Endothelial cell of umbilical vein (primary cell): ENCODE data around the gene HMX2. TPM values are rescaled to one million over a fixed set of nuclear protein-coding genes. Genes with fewer than 3 reads are reported as not detected.

Experiments used
- BruUV-seq: library from RNA; stranded (reverse); fragments of 400-500 nt; replicated peaks from 2 replicates; lab custom pipeline; 2021; lab: Mats Ljungman, UMichigan
- CTCF ChIA-PET: fragments of 300-600, 350-600 bp; sonication (Branson Sonifier 250); formaldehyde crosslinking; loops from one replicate; lab custom pipeline; 2021; ENCODE audit warnings: antibody characterized with exemption, inconsistent platforms; lab: Charles Lee
- POLR2A ChIA-PET: fragments of 300-600, 350-600 bp; sonication (Branson Sonifier 250); formaldehyde crosslinking; loops from one replicate; lab custom pipeline; 2021; ENCODE audit warnings: antibody characterized with exemption, inconsistent platforms; lab: Charles Lee
- DNase-seq: peaks from one replicate; pipeline ENCODE4 v3.0.0-alpha.2; 2011; ENCODE audit warnings: low read depth, low spot score
- FAIRE-seq: peaks from 2 replicates; lab custom pipeline; 2011; peaks lifted over from hg19 to GRCh38; lab: Jason Lieb, UNC
- H2AFZ ChIP-seq: 2 replicates; pipeline ENCODE4 v1.6.0; 2012; ENCODE audit warnings: low read depth, low read length, control low read depth, inconsistent platforms
- H3K27ac ChIP-seq: 2 replicates; pipeline ENCODE4 v1.5.1; 2011; ENCODE audit warnings: low read depth, mild to moderate bottlenecking, control low read depth, low read length, moderate library complexity; ENCODE audit not compliant: insufficient read depth
- H3K27me3 ChIP-seq, 2 experiments: 2 replicates each; pipeline versions ENCODE4 v1.6.0 to v1.6.1; 2011; ENCODE audit warnings: low read length in 2 of 2, mixed read lengths in 1 of 2; ENCODE audit not compliant: control insufficient read depth in 2 of 2, insufficient read depth in 2 of 2
- H3K36me3 ChIP-seq, 2 experiments: 2 replicates in 1 of 2; 3 replicates in 1 of 2; pipeline ENCODE4 v1.5.1; 2011; ENCODE audit warnings: low read length in 2 of 2, mild to moderate bottlenecking in 1 of 2, moderate library complexity in 1 of 2; ENCODE audit not compliant: control insufficient read depth in 2 of 2, insufficient read depth in 2 of 2; ENCODE audit errors: extremely low read depth in 1 of 2
- H3K4me1 ChIP-seq: 3 replicates; pipeline ENCODE4 v1.5.1; 2011; ENCODE audit warnings: mild to moderate bottlenecking, low read length; ENCODE audit not compliant: control insufficient read depth, insufficient read depth; ENCODE audit errors: extremely low read depth
- H3K4me2 ChIP-seq: 2 replicates; pipeline ENCODE4 v1.6.1; 2011; ENCODE audit warnings: low read length, control low read depth, mixed read lengths; ENCODE audit not compliant: insufficient read depth
- H3K4me3 ChIP-seq, 3 experiments: fragments of 200-600 bp in 1 of 3; sonication (generic), shearing (Covaris generic) in 1 of 3; replicated peaks in 1 of 3; 2 replicates each; pipeline ENCODE4 v1.5.1; 2011 to 2016; ENCODE audit warnings: control low read depth in 3 of 3, low read length in 3 of 3, mild to moderate bottlenecking in 2 of 3, inconsistent platforms in 1 of 3, low read depth in 1 of 3, moderate library complexity in 1 of 3; ENCODE audit not compliant: insufficient read depth in 1 of 3
- H3K79me2 ChIP-seq: 2 replicates; pipeline ENCODE4 v1.6.0; 2012; ENCODE audit warnings: low read length, inconsistent platforms; ENCODE audit not compliant: control insufficient read depth, insufficient read depth
- H3K9ac ChIP-seq: replicated peaks from 2 replicates; pipeline ENCODE3; 2011; ENCODE audit warnings: low read length, control low read depth; ENCODE audit not compliant: insufficient read depth; ENCODE audit errors: extremely low read depth
- H3K9me1 ChIP-seq: replicated peaks from 3 replicates; pipeline ENCODE4 v1.6.0; 2011; ENCODE audit warnings: mild to moderate bottlenecking, low read length; ENCODE audit not compliant: control insufficient read depth, insufficient read depth; ENCODE audit errors: extremely low read depth
- H3K9me3 ChIP-seq: replicated peaks from 2 replicates; pipeline ENCODE4 v1.5.1; 2012; ENCODE audit warnings: low read length, inconsistent platforms; ENCODE audit not compliant: control insufficient read depth, insufficient read depth
- H4K20me1 ChIP-seq: replicated peaks from 2 replicates; pipeline ENCODE3; 2011; ENCODE audit warnings: mild to moderate bottlenecking, low read length; ENCODE audit not compliant: control insufficient read depth, insufficient read depth; ENCODE audit errors: extremely low read depth
- CTCF ChIP-seq, 2 donors: IDR thresholded peaks; 1 replicate in 1 of 2; 2 replicates in 1 of 2; pipeline ENCODE4 v1.5.1; 2011; ENCODE audit warnings: low read length in 2 of 2, mild to moderate bottlenecking in 2 of 2, moderate library complexity in 2 of 2, control low read depth in 1 of 2, inconsistent platforms in 1 of 2, low read depth in 1 of 2; ENCODE audit not compliant: insufficient read depth in 1 of 2; ENCODE audit errors: extremely low read depth in 1 of 2
- FOS ChIP-seq: IDR thresholded peaks from 2 replicates; pipeline ENCODE4 v1.6.1; 2011; ENCODE audit warnings: mild to moderate bottlenecking, low read length, moderate library complexity, borderline replicate concordance; ENCODE audit not compliant: insufficient read depth
- GATA2 ChIP-seq: IDR thresholded peaks from 2 replicates; pipeline ENCODE4 v1.7.0; 2011; ENCODE audit warnings: low read depth, mild to moderate bottlenecking, moderate library complexity, mixed read lengths, low read length; ENCODE audit not compliant: insufficient read length, insufficient read depth
- JUN ChIP-seq: IDR thresholded peaks from 2 replicates; pipeline ENCODE4 v1.6.1; 2011; ENCODE audit warnings: borderline replicate concordance, low read depth; ENCODE audit not compliant: insufficient read length, insufficient read depth
- MYC ChIP-seq: IDR thresholded peaks from one replicate; pipeline ENCODE4 v1.6.1; 2011; ENCODE audit warnings: mild to moderate bottlenecking, low read depth, low read length
- POLR2AphosphoS5 ChIP-seq: IDR thresholded peaks from 2 replicates; pipeline ENCODE4 v1.6.1; 2012; ENCODE audit warnings: low read depth, mild to moderate bottlenecking, control low read depth, low read length, moderate library complexity; ENCODE audit not compliant: insufficient read depth
- dilution Hi-C: fragments of 300-500 bp; cut with MboI; formaldehyde crosslinking; loops from one replicate; pipeline ENCODE4 v1.15.0; 2019; ENCODE audit warnings: low sequenced_read_pairs; ENCODE audit not compliant: extremely low pct_ligation_motif_present
- intact Hi-C: fragments of 100-400 bp; cut with micrococcal nuclease; formaldehyde crosslinking; loops from one replicate; pipeline ENCODE4 v1.10.0; 2022
- polyA plus RNA-seq, 4 experiments: library from polyadenylated mRNA; depleted of rRNA in 3 of 4; stranded (reverse) in 3 of 4; unstranded in 1 of 4; fragments of >200 nt; gene quantifications; 2 replicates each; pipeline versions ENCODE4 v1.2.1 to v1.2.3, GENCODE V29; 2011 to 2012; ENCODE audit warnings: missing spikeins in 1 of 4
- total RNA-seq: library from RNA; stranded (reverse); gene quantifications from 2 replicates; pipeline ENCODE4 v1.2.3, GENCODE V29; 2021

The HMX2 gene
- total and polyA plus RNA-seq, 2 donors (not counting 3 experiments of a cell fraction or from before 2014, with no cell fraction given) = not detected

GRCh38 chr10:123117644-123118417 is 30.1 kb upstream of the HMX2 start:
- Histone ChIP-seq H3K27me3 (peaks cover 2 to 11% of the 10 kb centered on the region in 2 experiments), H3K79me2 (no peaks in the 10 kb centered on the region), H2AFZ (no peak overlapping the region), H3K9ac (no peak overlapping the region), H3K9me3 (no peaks in the 10 kb centered on the region), H3K4me3 (no peak overlapping the region), H3K27ac (no peak overlapping the region), H3K36me3 (no peaks in the 10 kb centered on the region), H3K9me1 (no peaks in the 10 kb centered on the region), H3K4me2 (no peak overlapping the region), H3K4me1 (no peaks in the 10 kb centered on the region), H4K20me1 (no peaks in the 10 kb centered on the region)
- POLR2A ChIA-PET = no interaction called here
- intact Hi-C loops (no loop called here), dilution Hi-C loops (no loop called here)
- TF ChIP-seq FOS = no peak
- TF ChIP-seq POLR2AphosphoS5 = no peak
- FAIRE-seq (no peak), DNase-seq (no peak)
- CTCF ChIA-PET = no interaction called here
- BruUV-seq = no TSS peak

GRCh38 chr10:123119081-123119480 is 28.9 kb upstream of the HMX2 start:
- ChIA-PET POLR2A (no interaction called here), CTCF (no interaction called here)
- no peaks in the 10 kb centered on the region for H3K9me1 ChIP-seq
- no peaks in the 10 kb centered on the region for H4K20me1 ChIP-seq
- intact Hi-C loops = no loop called here
- dilution Hi-C loops = no loop called here
- H2AFZ ChIP-seq = no peak overlapping the region
- H3K9ac ChIP-seq = no peak overlapping the region
- FAIRE-seq (no peak), DNase-seq (no peak)
- H3K4me3 ChIP-seq = no peak overlapping the region
- H3K27ac ChIP-seq = no peak overlapping the region
- H3K79me2 ChIP-seq = no peaks in the 10 kb centered on the region
- no peaks in the 10 kb centered on the region for H3K4me1 ChIP-seq
- no peaks in the 10 kb centered on the region for H3K9me3 ChIP-seq
- no peak overlapping the region for H3K4me2 ChIP-seq
- TF ChIP-seq FOS = no peak
- TF ChIP-seq JUN = no peak
- no peak for TF ChIP-seq CTCF (IDR thresholded peaks at IDR 0.05; ENCODE audit: extremely low read depth in 1 of 2, insufficient read depth in 1 of 2, low read depth in 1 of 2, low read length in 2 of 2)
- TF ChIP-seq MYC = no peak
- TF ChIP-seq GATA2 = no peak
- no TSS peak for BruUV-seq
- H3K27me3 ChIP-seq = peaks cover 2 to 11% of the 10 kb centered on the region in 2 experiments
- no peaks in the 10 kb centered on the region for H3K36me3 ChIP-seq
